Hepatocyte (in vitro differentiated cells): ENCODE results near the gene CDH4.

Experiments used
- CTCF ChIP-seq: fragments of 200-600 bp; sonication (generic); IDR thresholded peaks from 2 replicates; pipeline ENCODE4 v1.5.1; 2016; ENCODE audit warnings: antibody characterized with exemption, mild to moderate bottlenecking; ENCODE audit not compliant: poor library complexity
- EZH2 ChIP-seq: fragments of 200-600 bp; sonication (generic); IDR thresholded peaks from 2 replicates; pipeline ENCODE4 v1.6.1; 2016; ENCODE audit warnings: antibody characterized with exemption, mild to moderate bottlenecking, borderline replicate concordance
- EZH2phosphoT487 ChIP-seq: fragments of 200-600 bp; sonication (generic); IDR thresholded peaks from one replicate; pipeline ENCODE4 v1.6.1; 2018; ENCODE audit warnings: antibody characterized with exemption, mild to moderate bottlenecking, low read depth, moderate library complexity; ENCODE audit not compliant: unreplicated experiment, severe bottlenecking

DNA sequence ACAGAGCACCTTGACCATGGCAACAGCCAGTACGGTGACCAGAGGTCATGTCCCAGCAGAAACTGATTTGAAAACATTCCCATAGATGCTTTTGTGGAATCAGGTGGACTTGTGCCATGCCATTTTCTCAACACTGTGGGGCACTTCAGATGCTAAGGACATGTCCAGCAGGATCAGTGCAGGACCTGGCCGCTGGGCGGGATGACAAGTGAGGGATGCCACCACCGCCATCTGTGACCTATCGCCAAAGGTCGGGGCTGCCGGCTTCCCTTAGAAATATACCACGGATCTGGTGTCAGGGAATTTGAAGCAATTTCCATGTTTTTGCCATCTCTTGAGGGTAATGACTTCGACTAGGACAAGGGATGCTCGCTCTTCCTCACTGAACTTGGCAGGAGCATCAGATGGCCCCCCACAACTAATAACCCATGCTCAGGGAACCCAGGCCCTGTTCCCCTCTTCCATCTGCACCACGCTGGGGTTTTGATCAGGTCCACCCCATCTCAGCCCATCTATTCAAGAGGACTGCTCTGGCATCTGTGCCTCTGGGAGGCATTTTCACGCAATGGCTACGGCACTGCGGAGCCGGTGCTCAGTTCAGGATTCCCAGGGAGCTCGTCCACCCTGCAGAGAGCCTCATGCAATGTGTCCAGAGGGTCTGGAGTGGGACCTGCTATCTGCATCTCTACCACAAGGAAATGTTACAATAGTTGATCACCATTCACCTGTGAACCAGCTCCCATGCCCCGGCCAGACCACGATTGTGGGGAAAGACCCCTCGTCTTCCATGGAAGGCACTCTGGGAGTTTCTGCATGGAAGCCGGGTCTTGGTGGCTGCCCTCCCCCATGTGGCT, 511.1 kb downstream of the CDH4 start:
- TF ChIP-seq CTCF (no peak), EZH2 (no peak), EZH2phosphoT487 (no peak)
